ENCODE measurements around the gene SPPL2B. TPM values are rescaled to one million over a fixed set of nuclear protein-coding genes. Genes with fewer than 3 reads are reported as not detected.
A peak's percentile ranks its signal among the peaks of the same experiment; 100 is the strongest.

Gene SPPL2B
- total RNA-seq, 2 donors from 2014 or later: 54.0 to 87.1 TPM

DNA sequence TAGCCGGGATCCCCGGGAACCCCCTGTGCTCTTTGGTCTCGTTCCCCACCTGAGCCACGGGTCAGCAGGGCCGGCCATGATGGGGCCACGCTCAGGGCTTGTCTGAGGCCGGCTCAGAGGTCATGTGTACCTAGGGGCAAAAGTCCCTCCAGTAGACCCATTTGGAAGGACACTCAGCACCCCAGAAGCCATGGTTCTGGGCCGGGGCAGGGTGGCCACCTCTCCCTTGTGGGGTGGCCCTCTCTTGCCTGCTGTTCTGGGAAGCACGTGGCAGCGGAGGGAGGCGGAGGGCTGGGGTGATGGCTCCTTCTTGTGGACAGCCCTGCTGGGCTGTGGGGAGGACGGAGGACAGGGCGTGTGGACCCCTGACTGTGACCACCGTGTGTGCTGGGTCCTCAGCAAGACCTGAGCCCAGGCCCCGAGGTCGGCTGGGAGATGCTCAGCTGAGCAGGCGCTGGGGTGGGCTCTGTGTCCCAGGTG lies 40.1 kb upstream of the SPPL2B start:
- Histone ChIP-seq H3K4me3 (no peak overlapping the region), H3K27ac (no peak overlapping the region), H3K27me3 (replicated peaks; ENCODE audit: insufficient read depth) (peaks cover 13% of the 10 kb centered on the region), H3K9me3 (no peaks in the 10 kb centered on the region), H3K36me3 (no peaks in the 10 kb centered on the region), H3K4me1 (replicated peaks) (peaks cover 20% of the 10 kb centered on the region)
- intact Hi-C loops (cut with DNase I): no loop called here
- DNase-seq (ENCODE audit: low spot score): no peak
- WGBS: 92% methylated on average over 14 of the region's 17 CpGs
- TF ChIP-seq POLR2A (IDR thresholded peaks at IDR 0.05) (no peak), CTCF (IDR thresholded peaks at IDR 0.05) (no peak)

DNA sequence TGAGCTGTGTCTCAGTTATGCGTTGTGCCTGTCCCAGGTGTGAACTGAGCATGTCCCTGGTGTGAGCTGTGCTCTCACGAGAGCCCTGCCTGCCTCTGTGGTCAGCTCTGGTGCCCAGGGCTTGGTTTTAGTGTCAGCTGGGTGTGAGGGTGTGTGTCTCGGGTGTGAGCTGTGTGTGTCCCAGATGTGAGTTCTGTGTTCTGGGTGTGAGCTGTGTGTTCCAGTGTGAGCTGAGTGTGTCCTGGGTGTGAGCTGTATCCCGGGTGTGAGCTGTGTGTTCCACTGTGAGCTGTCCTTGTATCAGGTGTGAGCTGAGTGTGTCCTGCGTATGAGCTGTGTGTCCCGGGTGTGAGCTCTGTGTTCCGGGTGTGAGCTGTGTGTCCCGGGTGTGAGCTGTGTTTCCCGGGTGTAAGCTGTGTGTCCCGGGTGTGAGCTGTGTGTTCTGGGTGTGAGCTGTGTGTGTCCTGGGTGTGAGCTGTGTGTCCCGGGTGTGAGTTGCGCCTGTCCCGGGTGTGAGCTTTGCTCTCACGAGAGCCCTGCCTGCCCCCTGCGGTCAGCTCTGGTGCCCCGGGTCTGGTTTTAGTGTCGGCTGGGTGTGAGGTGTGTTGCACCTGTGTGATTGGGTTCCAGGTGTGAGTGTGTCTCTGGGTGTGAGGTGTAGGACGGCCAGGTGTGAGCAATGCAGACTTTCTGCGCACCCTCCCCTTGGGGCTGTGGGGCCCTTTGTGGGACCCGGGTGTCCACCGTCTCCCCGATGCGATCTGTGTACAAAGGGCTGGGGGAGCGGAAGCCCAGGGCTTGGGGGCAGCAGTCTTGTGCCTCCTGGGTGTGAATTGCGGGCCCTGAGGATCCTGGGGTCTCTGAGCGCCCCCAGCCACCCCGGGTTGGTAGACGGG lies 39.4 kb upstream of the SPPL2B start:
- TF ChIP-seq POLR2AphosphoS5 (IDR thresholded peaks at IDR 0.05) (no peak), CTCF (IDR thresholded peaks at IDR 0.05) (no peak), POLR2A (IDR thresholded peaks at IDR 0.05) (no peak)
- intact Hi-C loops (cut with DNase I): no loop called here
- H3K36me3 ChIP-seq: no peaks in the 10 kb centered on the region
- H3K27ac ChIP-seq: no peak overlapping the region
- H3K9me3 ChIP-seq: no peaks in the 10 kb centered on the region
- H3K27me3 ChIP-seq (replicated peaks; ENCODE audit: insufficient read depth): peaks cover 13% of the 10 kb centered on the region
- WGBS: 60% methylated on average over 27 of the region's 28 CpGs
- H3K4me3 ChIP-seq: no peak overlapping the region
- H3K4me1 ChIP-seq (replicated peaks): peaks cover 20% of the 10 kb centered on the region
- no peak for DNase-seq (ENCODE audit: low spot score)

DNA sequence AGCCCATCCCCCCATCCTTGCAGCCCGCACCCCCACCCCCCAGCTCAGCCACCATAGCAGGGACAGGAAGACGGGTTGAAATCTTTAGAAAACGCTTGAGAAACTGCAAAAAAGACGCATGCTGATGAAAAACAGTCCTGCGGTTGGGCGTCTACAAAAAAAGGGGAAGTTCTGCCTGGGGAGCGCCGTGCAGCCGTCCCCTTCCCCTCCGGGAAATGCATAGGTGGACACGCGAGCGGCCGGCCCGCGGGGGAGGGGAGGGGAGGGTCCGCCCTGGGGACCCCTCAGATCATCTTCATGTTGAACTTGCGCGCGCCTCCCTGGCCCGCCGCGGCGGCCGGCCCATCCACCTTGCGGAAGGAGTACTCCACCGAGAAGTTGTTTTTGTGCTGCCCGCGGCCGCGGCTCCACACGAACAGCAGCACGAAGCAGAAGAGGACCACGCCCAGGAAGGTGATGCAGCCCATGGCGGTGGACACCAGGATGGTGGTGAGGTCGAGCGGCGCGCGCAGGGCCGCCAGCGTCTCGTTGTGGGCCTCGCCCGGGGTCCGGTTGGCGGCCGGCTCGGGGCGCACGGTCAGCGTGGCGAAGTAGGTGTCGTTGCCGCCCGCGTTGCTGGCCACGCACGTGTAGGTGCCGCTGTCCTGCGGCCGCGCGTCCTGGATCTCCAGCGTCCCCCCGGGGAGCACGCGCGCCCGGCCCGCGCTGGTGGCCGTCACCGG lies 38.6 kb upstream of the SPPL2B start:
- H3K27me3 ChIP-seq (replicated peaks; ENCODE audit: insufficient read depth): peaks cover 13% of the 10 kb centered on the region
- H3K36me3 ChIP-seq: no peaks in the 10 kb centered on the region
- no peak for TF ChIP-seq POLR2A (IDR thresholded peaks at IDR 0.05)
- TF ChIP-seq POLR2AphosphoS5 (IDR thresholded peaks at IDR 0.05): no peak
- TF ChIP-seq CTCF (IDR thresholded peaks at IDR 0.05): no peak
- peak overlapping the region; percentile 12 to 22 for H3K4me3 ChIP-seq
- no peak for DNase-seq (ENCODE audit: low spot score)
- peaks cover 20% of the 10 kb centered on the region for H3K4me1 ChIP-seq (replicated peaks)
- WGBS: 3% methylated on average over 37 of the region's 74 CpGs
- H3K9me3 ChIP-seq: no peaks in the 10 kb centered on the region
- intact Hi-C loops (cut with DNase I): no loop called here
- no peak overlapping the region for H3K27ac ChIP-seq

GRCh38 chr19:2290441-2291184 lies 37.9 kb upstream of the SPPL2B start:
- DNase-seq (ENCODE audit: low spot score): no peak
- 2% methylated on average over 34 of the region's 82 CpGs for WGBS
- intact Hi-C loops (cut with DNase I): no loop called here
- no peak overlapping the region for H3K27ac ChIP-seq
- TF ChIP-seq POLR2AphosphoS5 (IDR thresholded peaks at IDR 0.05): no peak
- TF ChIP-seq POLR2A (IDR thresholded peaks at IDR 0.05): no peak
- TF ChIP-seq CTCF (IDR thresholded peaks at IDR 0.05): no peak
- H3K4me3 ChIP-seq: peak overlapping the region; percentile 12 to 22
- no peaks in the 10 kb centered on the region for H3K36me3 ChIP-seq
- peaks cover 20% of the 10 kb centered on the region for H3K4me1 ChIP-seq (replicated peaks)
- peaks cover 13% of the 10 kb centered on the region for H3K27me3 ChIP-seq (replicated peaks; ENCODE audit: insufficient read depth)
- H3K9me3 ChIP-seq: no peaks in the 10 kb centered on the region
